ENCODE measurements around the gene HYDIN. TPM values are rescaled to one million over a fixed set of nuclear protein-coding genes. Genes with fewer than 3 reads are reported as not detected.
"Not testable (repeated sequence)": the region's sequence is repeated elsewhere in the genome, so short reads cannot be mapped to it uniquely, and the experiment has no call there.

The HYDIN gene
- total and polyA plus RNA-seq, 7 experiments from 2014 or later, result 0.13 to 0.89 (median 0.32) TPM; not detected in 4

DNA sequence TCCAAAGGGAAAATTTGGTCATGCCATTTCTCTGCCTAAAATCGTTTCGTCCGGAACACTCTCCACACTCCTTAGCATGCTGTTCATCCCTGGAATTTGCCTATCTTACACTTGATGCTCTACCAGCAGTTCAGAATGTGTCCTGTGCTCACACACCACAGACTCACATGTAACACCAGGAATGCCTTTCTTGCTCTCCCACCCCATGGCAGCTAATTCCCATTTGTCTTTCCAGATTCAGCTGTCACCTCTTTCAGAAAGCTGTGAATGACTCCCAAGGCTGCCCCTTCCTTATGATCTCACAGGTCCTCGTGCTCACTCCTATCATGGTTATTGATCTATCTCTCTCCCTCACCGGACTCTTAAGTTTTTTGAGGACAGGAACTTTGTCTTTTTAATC is 38.1 kb downstream of the HYDIN start:
- intact Hi-C loops (cut with micrococcal nuclease), result no loop called here
- ATAC-seq (no peak), DNase-seq (no peak)
- no peaks in the 10 kb centered on the region for H3K4me1 Mint-ChIP-seq
- Histone ChIP-seq H3K4me1 (ENCODE audit: control insufficient read depth in 2 of 2, insufficient read depth in 2 of 2, low read length in 2 of 2) (no peaks in the 10 kb centered on the region), H3K27me3 (ENCODE audit: control insufficient read depth in 2 of 2, insufficient read depth in 2 of 2, low read length in 2 of 2) (peaks cover 0 to 3% of the 10 kb centered on the region in 2 donors), H3K9me3 (ENCODE audit: control insufficient read depth in 2 of 3, low read length in 3 of 3) (no peaks in the 10 kb centered on the region), H3K36me3 (ENCODE audit: control insufficient read depth in 2 of 3, insufficient read depth in 3 of 3, low read length in 3 of 3) (no peaks in the 10 kb centered on the region), H3K27ac (ENCODE audit: low read depth, low read length) (no peak overlapping the region), H3K4me3 (ENCODE audit: low read length) (no peak overlapping the region)
- no peak overlapping the region for H3K4me3 Mint-ChIP-seq
- POLR2A ChIA-PET, result no interaction called here
- H3K36me3 Mint-ChIP-seq, result no peaks in the 10 kb centered on the region
- peaks cover 4 to 21% (median 12%) of the 10 kb centered on the region in 5 donors for H3K27me3 Mint-ChIP-seq
- H3K9me3 Mint-ChIP-seq, result peaks cover 0 to 10% (median 2%) of the 10 kb centered on the region in 11 donors
- H3K27ac Mint-ChIP-seq, result no peak overlapping the region
- CTCF ChIA-PET, result no interaction called here

DNA sequence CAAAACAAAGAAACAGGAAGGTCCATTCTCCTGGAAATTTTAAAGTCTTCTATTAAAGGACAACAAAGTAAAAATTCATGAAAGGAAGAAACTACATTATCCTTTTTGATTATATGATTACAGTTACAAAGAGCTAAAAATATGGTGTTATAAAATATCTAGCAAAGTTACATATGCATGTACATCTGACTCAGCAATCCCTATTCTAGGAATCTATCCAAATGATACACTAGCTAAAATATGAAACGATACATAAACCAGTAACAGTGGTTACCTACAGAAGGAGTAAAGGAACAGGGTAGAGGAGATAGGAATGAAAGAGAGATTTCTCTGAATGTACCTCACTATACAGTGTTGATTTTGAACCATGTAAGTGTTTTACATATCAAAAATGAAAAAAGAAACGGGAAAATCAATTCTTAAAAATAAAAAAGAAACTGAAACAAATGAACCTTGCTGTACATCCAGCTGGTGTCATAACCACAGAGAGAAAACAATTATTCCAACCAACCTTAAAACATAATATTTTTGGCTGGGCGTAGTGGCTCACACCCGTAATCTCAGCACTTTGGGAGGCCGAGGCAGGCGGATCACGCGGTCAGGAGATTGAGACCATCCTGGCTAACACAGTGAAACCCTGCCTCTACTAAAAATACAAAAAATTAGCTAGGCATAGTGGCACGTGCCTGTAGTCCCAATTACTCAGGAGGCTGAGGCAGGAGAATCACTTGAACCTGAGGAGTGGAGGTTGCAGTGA is 41.4 kb downstream of the HYDIN start:
- intact Hi-C loops (cut with micrococcal nuclease), result no loop called here
- peaks cover 0 to 3% of the 10 kb centered on the region in 2 donors for H3K27me3 ChIP-seq (ENCODE audit: control insufficient read depth in 2 of 2, insufficient read depth in 2 of 2, low read length in 2 of 2)
- H3K4me1 Mint-ChIP-seq, result no peaks in the 10 kb centered on the region
- H3K27me3 Mint-ChIP-seq, result peaks cover 7 to 29% (median 14%) of the 10 kb centered on the region in 5 donors
- no peak overlapping the region for H3K27ac Mint-ChIP-seq
- H3K9me3 Mint-ChIP-seq, result peaks cover 0 to 9% (median 0%) of the 10 kb centered on the region in 11 donors
- no peak for DNase-seq
- ChIA-PET POLR2A (no interaction called here), CTCF (no interaction called here)
- no peak overlapping the region for H3K4me3 Mint-ChIP-seq
- H3K36me3 ChIP-seq (ENCODE audit: control insufficient read depth in 2 of 3, insufficient read depth in 3 of 3, low read length in 3 of 3), result no peaks in the 10 kb centered on the region
- no peaks in the 10 kb centered on the region for H3K9me3 ChIP-seq (ENCODE audit: control insufficient read depth in 2 of 3, low read length in 3 of 3)
- no peak overlapping the region for H3K4me3 ChIP-seq (ENCODE audit: low read length)
- H3K27ac ChIP-seq (ENCODE audit: low read depth, low read length), result no peak overlapping the region
- no peak for ATAC-seq
- no peaks in the 10 kb centered on the region for H3K4me1 ChIP-seq (ENCODE audit: control insufficient read depth in 2 of 2, insufficient read depth in 2 of 2, low read length in 2 of 2)
- H3K36me3 Mint-ChIP-seq, result no peaks in the 10 kb centered on the region

DNA sequence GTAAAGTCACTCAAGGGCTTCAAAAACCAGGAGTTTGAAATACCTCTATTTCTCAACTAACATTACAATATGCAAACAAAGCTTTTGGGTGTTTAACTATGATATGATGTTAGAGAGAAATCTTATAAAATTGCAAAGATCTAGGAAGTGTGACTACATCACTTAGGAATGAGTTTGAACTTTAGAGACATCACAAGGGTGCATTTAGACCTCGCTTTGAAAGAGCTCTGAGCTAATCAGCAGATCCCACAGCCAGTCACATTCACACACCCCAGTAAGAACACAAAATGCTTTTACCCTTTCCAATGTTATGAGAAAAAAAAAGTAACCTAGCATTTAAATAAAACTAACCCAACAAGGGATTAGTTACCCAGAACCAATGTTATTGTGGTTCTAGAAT is 45.2 kb downstream of the HYDIN start:
- Histone ChIP-seq H3K27ac (ENCODE audit: low read depth, low read length) (no peak overlapping the region), H3K9me3 (ENCODE audit: control insufficient read depth in 2 of 3, low read length in 3 of 3) (no peaks in the 10 kb centered on the region), H3K4me3 (ENCODE audit: low read length) (no peak overlapping the region), H3K27me3 (ENCODE audit: control insufficient read depth in 2 of 2, insufficient read depth in 2 of 2, low read length in 2 of 2) (peaks cover 0 to 8% of the 10 kb centered on the region in 2 donors), H3K36me3 (ENCODE audit: control insufficient read depth in 2 of 3, insufficient read depth in 3 of 3, low read length in 3 of 3) (no peaks in the 10 kb centered on the region), H3K4me1 (ENCODE audit: control insufficient read depth in 2 of 2, insufficient read depth in 2 of 2, low read length in 2 of 2) (no peaks in the 10 kb centered on the region)
- intact Hi-C loops (cut with micrococcal nuclease), result no loop called here
- Mint-ChIP-seq H3K4me3 (no peak overlapping the region), H3K27me3 (peaks cover 15 to 47% (median 28%) of the 10 kb centered on the region in 5 donors), H3K4me1 (no peaks in the 10 kb centered on the region), H3K36me3 (peaks cover 0 to 5% (median 0%) of the 10 kb centered on the region in 5 donors), H3K27ac (no peak overlapping the region), H3K9me3 (peaks cover 0 to 27% (median 8%) of the 10 kb centered on the region in 11 donors)
- CTCF ChIA-PET, result no interaction called here
- POLR2A ChIA-PET, result no interaction called here
- DNase-seq (no peak), ATAC-seq (no peak)

DNA sequence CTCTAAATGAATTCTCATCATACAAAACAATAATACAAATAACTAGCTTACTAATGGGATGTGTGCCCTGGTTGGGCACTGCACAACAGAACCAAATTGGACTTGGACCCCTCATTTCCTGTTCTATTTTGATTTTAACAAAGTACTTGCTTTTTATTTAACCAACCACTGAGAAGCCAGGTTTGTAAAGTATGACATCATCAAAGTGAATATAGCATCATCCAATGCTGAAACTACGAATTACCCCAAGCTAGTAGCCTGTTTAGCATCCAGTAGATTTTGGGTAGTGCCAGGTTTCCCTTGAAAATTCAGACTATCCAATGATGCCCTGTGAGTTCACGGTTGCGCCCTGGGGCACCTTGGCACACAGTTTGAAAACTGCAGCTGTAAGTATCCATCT is 51.0 kb downstream of the HYDIN start:
- no peak for ATAC-seq
- no peaks in the 10 kb centered on the region for H3K36me3 ChIP-seq (ENCODE audit: control insufficient read depth in 2 of 3, insufficient read depth in 3 of 3, low read length in 3 of 3)
- intact Hi-C loops (cut with micrococcal nuclease), result no loop called here
- no peak overlapping the region for H3K27ac ChIP-seq (ENCODE audit: low read depth, low read length)
- H3K27me3 Mint-ChIP-seq, result peaks cover 11 to 57% (median 48%) of the 10 kb centered on the region in 5 donors
- H3K4me1 Mint-ChIP-seq, result no peaks in the 10 kb centered on the region
- peaks cover 0 to 5% (median 0%) of the 10 kb centered on the region in 5 donors for H3K36me3 Mint-ChIP-seq
- ChIA-PET POLR2A (no interaction called here), CTCF (no interaction called here)
- H3K9me3 Mint-ChIP-seq, result peaks cover 0 to 18% (median 10%) of the 10 kb centered on the region in 11 donors
- no peak overlapping the region for H3K27ac Mint-ChIP-seq
- H3K4me1 ChIP-seq (ENCODE audit: control insufficient read depth in 2 of 2, insufficient read depth in 2 of 2, low read length in 2 of 2), result no peaks in the 10 kb centered on the region
- DNase-seq, result no peak
- no peak overlapping the region for H3K4me3 Mint-ChIP-seq
- H3K27me3 ChIP-seq (ENCODE audit: control insufficient read depth in 2 of 2, insufficient read depth in 2 of 2, low read length in 2 of 2), result peaks cover 0 to 5% of the 10 kb centered on the region in 2 donors
- H3K4me3 ChIP-seq (ENCODE audit: low read length), result no peak overlapping the region
- no peaks in the 10 kb centered on the region for H3K9me3 ChIP-seq (ENCODE audit: control insufficient read depth in 2 of 3, low read length in 3 of 3)

DNA sequence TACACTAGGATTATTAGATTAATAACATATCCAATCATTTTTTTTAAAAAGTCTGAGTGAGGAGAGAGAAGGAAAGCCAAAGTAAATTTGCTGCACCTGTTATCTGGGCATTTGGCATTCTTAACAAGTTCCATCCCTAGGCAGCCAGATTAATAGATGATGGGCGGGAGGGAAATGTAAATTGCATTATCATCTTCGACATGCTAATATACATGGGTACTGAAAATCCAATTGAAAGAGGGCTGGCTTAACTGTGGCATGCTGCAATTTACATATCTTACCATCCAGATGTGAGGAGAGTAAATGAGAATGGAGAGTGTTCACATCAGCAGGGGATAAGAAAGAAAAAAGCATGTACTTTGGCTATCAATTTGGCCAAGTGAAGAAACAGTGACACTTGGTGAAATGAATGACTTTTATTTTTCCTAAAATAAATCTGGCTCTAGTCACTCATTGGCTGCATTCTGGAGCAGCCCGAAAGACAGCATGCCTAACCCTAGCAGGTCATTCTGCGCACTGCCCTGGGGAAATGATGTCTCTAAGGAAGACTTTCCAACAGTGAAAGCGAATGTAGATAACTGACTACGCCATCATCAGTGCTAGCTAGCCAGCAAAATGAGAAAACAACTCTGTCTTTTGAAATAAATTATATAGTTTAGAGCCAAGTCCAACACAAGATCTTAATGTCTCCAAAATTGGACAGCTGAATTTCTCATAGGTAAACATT is 57.9 kb downstream of the HYDIN start:
- ChIA-PET POLR2A (interaction anchor here (1.2 kb wide), 1 partner anchor 12 kb away, joined by 3 read pairs; no protein-coding TSS in a partner anchor), CTCF (no interaction called here)
- no peak overlapping the region for H3K27ac ChIP-seq (ENCODE audit: low read depth, low read length)
- H3K27me3 ChIP-seq (ENCODE audit: control insufficient read depth in 2 of 2, insufficient read depth in 2 of 2, low read length in 2 of 2), result no peaks in the 10 kb centered on the region
- no peaks in the 10 kb centered on the region for H3K36me3 Mint-ChIP-seq
- ATAC-seq (no peak), DNase-seq (no peak)
- no peak overlapping the region for H3K4me3 Mint-ChIP-seq
- intact Hi-C loops (cut with micrococcal nuclease), result no loop called here
- peaks cover 0 to 4% (median 0%) of the 10 kb centered on the region in 11 donors for H3K9me3 Mint-ChIP-seq
- H3K27ac Mint-ChIP-seq, result no peak overlapping the region
- H3K4me1 ChIP-seq (ENCODE audit: control insufficient read depth in 2 of 2, insufficient read depth in 2 of 2, low read length in 2 of 2), result no peaks in the 10 kb centered on the region
- no peak overlapping the region for H3K4me3 ChIP-seq (ENCODE audit: low read length)
- H3K36me3 ChIP-seq (ENCODE audit: control insufficient read depth in 2 of 3, insufficient read depth in 3 of 3, low read length in 3 of 3), result no peaks in the 10 kb centered on the region
- peaks cover 0 to 48% (median 25%) of the 10 kb centered on the region in 5 donors for H3K27me3 Mint-ChIP-seq
- H3K4me1 Mint-ChIP-seq, result no peaks in the 10 kb centered on the region
- no peaks in the 10 kb centered on the region for H3K9me3 ChIP-seq (ENCODE audit: control insufficient read depth in 2 of 3, low read length in 3 of 3)

DNA sequence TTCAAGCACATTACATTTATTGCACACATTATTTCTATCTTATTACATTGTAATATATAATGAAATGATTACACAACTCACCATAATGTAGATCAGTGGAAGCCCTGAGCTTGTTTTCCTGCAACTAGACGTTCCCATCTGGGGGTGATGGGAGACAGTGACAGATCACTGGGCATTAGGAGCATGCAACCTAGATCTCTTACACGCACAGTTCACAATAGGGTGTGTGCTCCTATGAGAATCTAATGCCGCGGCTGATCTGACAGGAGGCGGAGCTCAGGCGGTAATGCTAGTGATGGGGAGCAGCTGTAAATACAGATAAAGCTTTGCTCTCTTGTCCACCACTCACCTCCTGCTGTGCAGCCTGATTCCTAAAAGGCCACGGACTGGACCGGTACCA is 69.5 kb downstream of the HYDIN start:
- H3K9me3 ChIP-seq (ENCODE audit: control insufficient read depth in 2 of 3, low read length in 3 of 3); H3K36me3 Mint-ChIP-seq; DNase-seq; H3K4me3 ChIP-seq (ENCODE audit: low read length); ATAC-seq; H3K27me3 Mint-ChIP-seq; H3K27me3 ChIP-seq (ENCODE audit: control insufficient read depth in 2 of 2, insufficient read depth in 2 of 2, low read length in 2 of 2); H3K4me3 Mint-ChIP-seq; H3K9me3 Mint-ChIP-seq; CTCF ChIA-PET; H3K4me1 Mint-ChIP-seq; POLR2A ChIA-PET; H3K27ac ChIP-seq (ENCODE audit: low read depth, low read length); H3K27ac Mint-ChIP-seq; H3K36me3 ChIP-seq (ENCODE audit: control insufficient read depth in 2 of 3, insufficient read depth in 3 of 3, low read length in 3 of 3); H3K4me1 ChIP-seq (ENCODE audit: control insufficient read depth in 2 of 2, insufficient read depth in 2 of 2, low read length in 2 of 2); intact Hi-C loops (cut with micrococcal nuclease): not testable (repeated sequence)

DNA sequence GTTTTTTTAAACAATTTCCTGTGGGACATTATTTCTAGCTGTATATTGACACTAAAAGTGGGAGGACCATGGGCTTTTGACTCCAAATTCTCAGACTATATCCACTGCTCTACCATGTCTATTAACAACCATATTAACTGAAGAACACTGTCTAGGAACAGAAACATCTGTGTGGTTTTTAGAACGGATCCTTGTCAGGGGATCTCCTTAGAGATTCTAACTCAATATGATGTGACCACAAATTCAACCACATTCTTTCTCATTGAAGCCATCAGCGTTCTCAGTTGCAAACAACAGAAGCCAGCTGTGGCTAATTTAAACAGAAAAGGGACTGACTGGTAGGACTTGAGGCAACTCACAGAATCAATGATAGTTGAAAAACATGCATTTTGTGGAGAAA is 73.2 kb downstream of the HYDIN start:
- H3K9me3 ChIP-seq (ENCODE audit: control insufficient read depth in 2 of 3, low read length in 3 of 3); H3K4me1 ChIP-seq (ENCODE audit: control insufficient read depth in 2 of 2, insufficient read depth in 2 of 2, low read length in 2 of 2); CTCF ChIA-PET; H3K27me3 ChIP-seq (ENCODE audit: control insufficient read depth in 2 of 2, insufficient read depth in 2 of 2, low read length in 2 of 2); H3K27ac ChIP-seq (ENCODE audit: low read depth, low read length); H3K4me3 Mint-ChIP-seq; H3K9me3 Mint-ChIP-seq; intact Hi-C loops (cut with micrococcal nuclease); H3K4me3 ChIP-seq (ENCODE audit: low read length); DNase-seq; POLR2A ChIA-PET; H3K4me1 Mint-ChIP-seq; ATAC-seq; H3K27me3 Mint-ChIP-seq; H3K36me3 ChIP-seq (ENCODE audit: control insufficient read depth in 2 of 3, insufficient read depth in 3 of 3, low read length in 3 of 3); H3K36me3 Mint-ChIP-seq; H3K27ac Mint-ChIP-seq: not testable (repeated sequence)

All from naive thymus-derived CD4-positive, alpha-beta T cell (primary cell).